Endothelial cell of umbilical vein (primary cell): ENCODE measurements around the gene RASA1. TPM values are rescaled to one million over a fixed set of nuclear protein-coding genes. Genes with fewer than 3 reads are reported as not detected.

Experiments
- BruUV-seq: library from RNA; stranded (reverse); fragments of 400-500 nt; replicated peaks from 2 replicates; lab custom pipeline; 2021; lab: Mats Ljungman, UMichigan
- CTCF ChIA-PET: fragments of 300-600, 350-600 bp; sonication (Branson Sonifier 250); formaldehyde crosslinking; loops from one replicate; lab custom pipeline; 2021; ENCODE audit warnings: antibody characterized with exemption, inconsistent platforms; lab: Charles Lee
- POLR2A ChIA-PET: fragments of 300-600, 350-600 bp; sonication (Branson Sonifier 250); formaldehyde crosslinking; loops from one replicate; lab custom pipeline; 2021; ENCODE audit warnings: antibody characterized with exemption, inconsistent platforms; lab: Charles Lee
- DNase-seq: peaks from one replicate; pipeline ENCODE4 v3.0.0-alpha.2; 2011; ENCODE audit warnings: low read depth, low spot score
- FAIRE-seq: peaks from 2 replicates; lab custom pipeline; 2011; peaks lifted over from hg19 to GRCh38; lab: Jason Lieb, UNC
- H2AFZ ChIP-seq: 2 replicates; pipeline ENCODE4 v1.6.0; 2012; ENCODE audit warnings: low read depth, low read length, control low read depth, inconsistent platforms
- H3K27ac ChIP-seq: 2 replicates; pipeline ENCODE4 v1.5.1; 2011; ENCODE audit warnings: low read depth, mild to moderate bottlenecking, control low read depth, low read length, moderate library complexity; ENCODE audit not compliant: insufficient read depth
- H3K27me3 ChIP-seq, 2 experiments: 2 replicates each; pipeline versions ENCODE4 v1.6.0 to v1.6.1; 2011; ENCODE audit warnings: low read length in 2 of 2, mixed read lengths in 1 of 2; ENCODE audit not compliant: control insufficient read depth in 2 of 2, insufficient read depth in 2 of 2
- H3K36me3 ChIP-seq, 2 experiments: 2 replicates in 1 of 2; 3 replicates in 1 of 2; pipeline ENCODE4 v1.5.1; 2011; ENCODE audit warnings: low read length in 2 of 2, mild to moderate bottlenecking in 1 of 2, moderate library complexity in 1 of 2; ENCODE audit not compliant: control insufficient read depth in 2 of 2, insufficient read depth in 2 of 2; ENCODE audit errors: extremely low read depth in 1 of 2
- H3K4me1 ChIP-seq: 3 replicates; pipeline ENCODE4 v1.5.1; 2011; ENCODE audit warnings: mild to moderate bottlenecking, low read length; ENCODE audit not compliant: control insufficient read depth, insufficient read depth; ENCODE audit errors: extremely low read depth
- H3K4me2 ChIP-seq: 2 replicates; pipeline ENCODE4 v1.6.1; 2011; ENCODE audit warnings: low read length, control low read depth, mixed read lengths; ENCODE audit not compliant: insufficient read depth
- H3K4me3 ChIP-seq, 3 experiments: fragments of 200-600 bp in 1 of 3; sonication (generic), shearing (Covaris generic) in 1 of 3; replicated peaks in 1 of 3; 2 replicates each; pipeline ENCODE4 v1.5.1; 2011 to 2016; ENCODE audit warnings: control low read depth in 3 of 3, low read length in 3 of 3, mild to moderate bottlenecking in 2 of 3, inconsistent platforms in 1 of 3, low read depth in 1 of 3, moderate library complexity in 1 of 3; ENCODE audit not compliant: insufficient read depth in 1 of 3
- H3K79me2 ChIP-seq: 2 replicates; pipeline ENCODE4 v1.6.0; 2012; ENCODE audit warnings: low read length, inconsistent platforms; ENCODE audit not compliant: control insufficient read depth, insufficient read depth
- H3K9ac ChIP-seq: replicated peaks from 2 replicates; pipeline ENCODE3; 2011; ENCODE audit warnings: low read length, control low read depth; ENCODE audit not compliant: insufficient read depth; ENCODE audit errors: extremely low read depth
- H3K9me1 ChIP-seq: replicated peaks from 3 replicates; pipeline ENCODE4 v1.6.0; 2011; ENCODE audit warnings: mild to moderate bottlenecking, low read length; ENCODE audit not compliant: control insufficient read depth, insufficient read depth; ENCODE audit errors: extremely low read depth
- H3K9me3 ChIP-seq: replicated peaks from 2 replicates; pipeline ENCODE4 v1.5.1; 2012; ENCODE audit warnings: low read length, inconsistent platforms; ENCODE audit not compliant: control insufficient read depth, insufficient read depth
- H4K20me1 ChIP-seq: replicated peaks from 2 replicates; pipeline ENCODE3; 2011; ENCODE audit warnings: mild to moderate bottlenecking, low read length; ENCODE audit not compliant: control insufficient read depth, insufficient read depth; ENCODE audit errors: extremely low read depth
- EZH2 ChIP-seq: IDR thresholded peaks from 2 replicates; pipeline ENCODE4 v1.6.1; 2012; ENCODE audit warnings: borderline replicate concordance, low read depth, mild to moderate bottlenecking, moderate library complexity, low read length, inconsistent platforms; ENCODE audit not compliant: severe bottlenecking
- FOS ChIP-seq: IDR thresholded peaks from 2 replicates; pipeline ENCODE4 v1.6.1; 2011; ENCODE audit warnings: mild to moderate bottlenecking, low read length, moderate library complexity, borderline replicate concordance; ENCODE audit not compliant: insufficient read depth
- GATA2 ChIP-seq: IDR thresholded peaks from 2 replicates; pipeline ENCODE4 v1.7.0; 2011; ENCODE audit warnings: low read depth, mild to moderate bottlenecking, moderate library complexity, mixed read lengths, low read length; ENCODE audit not compliant: insufficient read length, insufficient read depth
- JUN ChIP-seq: IDR thresholded peaks from 2 replicates; pipeline ENCODE4 v1.6.1; 2011; ENCODE audit warnings: borderline replicate concordance, low read depth; ENCODE audit not compliant: insufficient read length, insufficient read depth
- MYC ChIP-seq: IDR thresholded peaks from one replicate; pipeline ENCODE4 v1.6.1; 2011; ENCODE audit warnings: mild to moderate bottlenecking, low read depth, low read length
- POLR2A ChIP-seq: IDR thresholded peaks from 2 replicates; pipeline ENCODE4 v1.6.1; 2012; ENCODE audit warnings: low read depth, mild to moderate bottlenecking, control low read depth, low read length
- POLR2AphosphoS5 ChIP-seq: IDR thresholded peaks from 2 replicates; pipeline ENCODE4 v1.6.1; 2012; ENCODE audit warnings: low read depth, mild to moderate bottlenecking, control low read depth, low read length, moderate library complexity; ENCODE audit not compliant: insufficient read depth
- dilution Hi-C: fragments of 300-500 bp; cut with MboI; formaldehyde crosslinking; loops from one replicate; pipeline ENCODE4 v1.15.0; 2019; ENCODE audit warnings: low sequenced_read_pairs; ENCODE audit not compliant: extremely low pct_ligation_motif_present
- intact Hi-C: fragments of 100-400 bp; cut with micrococcal nuclease; formaldehyde crosslinking; loops from one replicate; pipeline ENCODE4 v1.10.0; 2022
- polyA plus RNA-seq, 4 experiments: library from polyadenylated mRNA; depleted of rRNA in 3 of 4; stranded (reverse) in 3 of 4; unstranded in 1 of 4; fragments of >200 nt; gene quantifications; 2 replicates each; pipeline versions ENCODE4 v1.2.1 to v1.2.3, GENCODE V29; 2011 to 2012; ENCODE audit warnings: missing spikeins in 1 of 4
- total RNA-seq: library from RNA; stranded (reverse); gene quantifications from 2 replicates; pipeline ENCODE4 v1.2.3, GENCODE V29; 2021
- TF ChIP-seq, protein P1 (sequence below): IDR thresholded peaks from 2 replicates; pipeline ENCODE4 v1.6.1; 2011; ENCODE audit not compliant: insufficient read depth, insufficient read length
- TF ChIP-seq, protein P2 (sequence below), 2 donors: IDR thresholded peaks; 1 replicate in 1 of 2; 2 replicates in 1 of 2; pipeline ENCODE4 v1.5.1; 2011; ENCODE audit warnings: low read length in 2 of 2, mild to moderate bottlenecking in 2 of 2, moderate library complexity in 2 of 2, control low read depth in 1 of 2, inconsistent platforms in 1 of 2, low read depth in 1 of 2; ENCODE audit not compliant: insufficient read depth in 1 of 2; ENCODE audit errors: extremely low read depth in 1 of 2

Gene RASA1
- total and polyA plus RNA-seq, 2 donors (not counting 3 experiments of a cell fraction or from before 2014, with no cell fraction given): 23.1 to 42.0 TPM

DNA sequence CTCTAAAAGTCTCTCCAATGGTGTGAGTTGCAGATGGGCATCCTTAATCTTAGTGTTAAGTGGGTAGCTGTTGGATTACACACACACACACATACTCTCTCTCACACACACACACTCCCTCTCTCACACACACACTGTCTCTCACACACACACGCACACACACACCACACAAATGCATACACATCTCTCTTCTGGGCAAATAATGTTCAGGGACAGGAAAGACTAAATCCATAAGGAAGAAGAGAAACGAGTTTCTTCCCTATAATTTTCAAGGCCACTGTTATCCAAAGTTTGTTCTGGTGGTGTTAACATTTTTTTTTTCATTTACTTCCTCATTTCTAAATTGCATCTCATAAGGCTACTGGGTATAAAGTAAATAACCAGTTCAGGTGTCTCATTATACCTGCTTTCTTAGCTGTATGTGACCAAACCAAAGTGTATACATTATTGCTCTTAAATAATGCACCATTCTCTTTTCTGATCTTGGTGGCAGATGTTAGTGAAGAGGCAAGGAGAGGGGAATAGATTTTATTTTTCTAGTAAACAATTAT, 167.5 kb downstream of the RASA1 start:
- Histone ChIP-seq H3K27ac (no peak overlapping the region), H3K4me3 (no peak overlapping the region), H4K20me1 (no peaks in the 10 kb centered on the region), H3K4me2 (no peak overlapping the region), H3K36me3 (no peaks in the 10 kb centered on the region), H3K79me2 (no peaks in the 10 kb centered on the region), H3K9ac (no peak overlapping the region), H3K27me3 (peaks cover 0 to 2% of the 10 kb centered on the region in 2 experiments), H3K4me1 (no peaks in the 10 kb centered on the region), H3K9me3 (no peaks in the 10 kb centered on the region), H2AFZ (no peak overlapping the region), H3K9me1 (no peaks in the 10 kb centered on the region)
- CTCF ChIA-PET: no interaction called here
- intact Hi-C loops (no loop called here), dilution Hi-C loops (no loop called here)
- TF ChIP-seq, protein P1, sequence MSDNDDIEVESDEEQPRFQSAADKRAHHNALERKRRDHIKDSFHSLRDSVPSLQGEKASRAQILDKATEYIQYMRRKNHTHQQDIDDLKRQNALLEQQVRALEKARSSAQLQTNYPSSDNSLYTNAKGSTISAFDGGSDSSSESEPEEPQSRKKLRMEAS: no peak
- TF ChIP-seq FOS (no peak), MYC (no peak), POLR2AphosphoS5 (no peak), POLR2A (no peak), GATA2 (no peak), JUN (no peak), EZH2 (no peak)
- TF ChIP-seq, protein P2, sequence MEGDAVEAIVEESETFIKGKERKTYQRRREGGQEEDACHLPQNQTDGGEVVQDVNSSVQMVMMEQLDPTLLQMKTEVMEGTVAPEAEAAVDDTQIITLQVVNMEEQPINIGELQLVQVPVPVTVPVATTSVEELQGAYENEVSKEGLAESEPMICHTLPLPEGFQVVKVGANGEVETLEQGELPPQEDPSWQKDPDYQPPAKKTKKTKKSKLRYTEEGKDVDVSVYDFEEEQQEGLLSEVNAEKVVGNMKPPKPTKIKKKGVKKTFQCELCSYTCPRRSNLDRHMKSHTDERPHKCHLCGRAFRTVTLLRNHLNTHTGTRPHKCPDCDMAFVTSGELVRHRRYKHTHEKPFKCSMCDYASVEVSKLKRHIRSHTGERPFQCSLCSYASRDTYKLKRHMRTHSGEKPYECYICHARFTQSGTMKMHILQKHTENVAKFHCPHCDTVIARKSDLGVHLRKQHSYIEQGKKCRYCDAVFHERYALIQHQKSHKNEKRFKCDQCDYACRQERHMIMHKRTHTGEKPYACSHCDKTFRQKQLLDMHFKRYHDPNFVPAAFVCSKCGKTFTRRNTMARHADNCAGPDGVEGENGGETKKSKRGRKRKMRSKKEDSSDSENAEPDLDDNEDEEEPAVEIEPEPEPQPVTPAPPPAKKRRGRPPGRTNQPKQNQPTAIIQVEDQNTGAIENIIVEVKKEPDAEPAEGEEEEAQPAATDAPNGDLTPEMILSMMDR (IDR thresholded peaks at IDR 0.05; ENCODE audit: extremely low read depth in 1 of 2, insufficient read depth in 1 of 2, low read depth in 1 of 2, low read length in 2 of 2): no peak
- no peak for DNase-seq
- POLR2A ChIA-PET: no interaction called here
- FAIRE-seq: no peak
- no TSS peak for BruUV-seq
